ENCODE measurements around the gene FER1L5.
A peak's percentile ranks its signal among the peaks of the same experiment; 100 is the strongest.

FER1L5 gene

DNA sequence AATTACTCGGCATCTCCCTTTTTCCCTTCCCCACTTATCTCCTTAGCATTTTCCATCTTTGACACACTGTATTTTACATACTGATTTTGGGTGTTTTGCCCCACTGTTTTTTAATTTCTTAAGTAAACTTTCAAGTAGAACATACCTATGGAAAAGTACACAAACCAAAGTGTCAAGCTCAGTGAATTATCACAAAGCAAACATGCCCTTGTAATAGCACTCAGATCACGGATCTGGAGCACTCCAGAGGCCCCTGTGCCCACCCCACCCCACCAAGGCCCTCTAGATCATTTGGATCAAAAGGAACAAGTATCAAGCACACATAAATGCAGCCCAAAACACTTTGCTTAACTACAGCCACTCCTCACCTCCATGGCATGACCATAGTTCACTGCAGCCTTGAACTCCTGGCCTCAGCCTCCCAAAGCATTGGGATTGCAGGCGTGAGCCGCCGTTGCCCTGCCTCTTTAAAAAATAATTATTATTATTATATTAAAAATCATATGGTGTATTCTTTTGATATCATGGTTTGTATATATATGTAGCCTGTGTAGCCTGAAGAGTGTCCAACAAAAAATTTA is 38.1 kb downstream of the FER1L5 start:
- no peak for DNase-seq (ENCODE audit: low read depth)
- no peak overlapping the region for H3K4me3 ChIP-seq (ENCODE audit: low read depth, low read length)
- TF ChIP-seq, protein P1, sequence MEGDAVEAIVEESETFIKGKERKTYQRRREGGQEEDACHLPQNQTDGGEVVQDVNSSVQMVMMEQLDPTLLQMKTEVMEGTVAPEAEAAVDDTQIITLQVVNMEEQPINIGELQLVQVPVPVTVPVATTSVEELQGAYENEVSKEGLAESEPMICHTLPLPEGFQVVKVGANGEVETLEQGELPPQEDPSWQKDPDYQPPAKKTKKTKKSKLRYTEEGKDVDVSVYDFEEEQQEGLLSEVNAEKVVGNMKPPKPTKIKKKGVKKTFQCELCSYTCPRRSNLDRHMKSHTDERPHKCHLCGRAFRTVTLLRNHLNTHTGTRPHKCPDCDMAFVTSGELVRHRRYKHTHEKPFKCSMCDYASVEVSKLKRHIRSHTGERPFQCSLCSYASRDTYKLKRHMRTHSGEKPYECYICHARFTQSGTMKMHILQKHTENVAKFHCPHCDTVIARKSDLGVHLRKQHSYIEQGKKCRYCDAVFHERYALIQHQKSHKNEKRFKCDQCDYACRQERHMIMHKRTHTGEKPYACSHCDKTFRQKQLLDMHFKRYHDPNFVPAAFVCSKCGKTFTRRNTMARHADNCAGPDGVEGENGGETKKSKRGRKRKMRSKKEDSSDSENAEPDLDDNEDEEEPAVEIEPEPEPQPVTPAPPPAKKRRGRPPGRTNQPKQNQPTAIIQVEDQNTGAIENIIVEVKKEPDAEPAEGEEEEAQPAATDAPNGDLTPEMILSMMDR (conservative IDR thresholded peaks at IDR 0.05; ENCODE audit: low read depth, low read length), result no peak

DNA sequence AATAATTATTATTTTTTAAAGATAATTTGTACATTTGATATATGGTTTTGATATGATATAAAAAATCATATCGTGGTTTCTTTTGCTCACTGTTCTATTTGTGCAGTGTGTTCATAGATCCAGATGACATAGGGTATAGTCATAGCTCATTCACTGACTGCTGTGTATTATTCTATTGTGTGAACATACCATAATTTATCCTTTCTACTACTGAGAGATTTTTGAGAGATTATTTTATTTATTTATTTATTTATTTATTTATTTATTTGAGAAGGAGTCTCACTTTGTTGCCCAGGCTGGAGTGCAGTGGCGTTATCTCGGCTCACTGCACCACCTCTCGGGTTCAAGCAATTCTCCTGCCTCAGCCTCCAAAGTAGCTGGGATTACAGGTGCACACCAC is 39.0 kb downstream of the FER1L5 start:
- DNase-seq (ENCODE audit: low read depth), result no peak
- TF ChIP-seq, protein P1 (conservative IDR thresholded peaks at IDR 0.05; ENCODE audit: low read depth, low read length), result no peak
- H3K4me3 ChIP-seq (ENCODE audit: low read depth, low read length), result no peak overlapping the region

DNA sequence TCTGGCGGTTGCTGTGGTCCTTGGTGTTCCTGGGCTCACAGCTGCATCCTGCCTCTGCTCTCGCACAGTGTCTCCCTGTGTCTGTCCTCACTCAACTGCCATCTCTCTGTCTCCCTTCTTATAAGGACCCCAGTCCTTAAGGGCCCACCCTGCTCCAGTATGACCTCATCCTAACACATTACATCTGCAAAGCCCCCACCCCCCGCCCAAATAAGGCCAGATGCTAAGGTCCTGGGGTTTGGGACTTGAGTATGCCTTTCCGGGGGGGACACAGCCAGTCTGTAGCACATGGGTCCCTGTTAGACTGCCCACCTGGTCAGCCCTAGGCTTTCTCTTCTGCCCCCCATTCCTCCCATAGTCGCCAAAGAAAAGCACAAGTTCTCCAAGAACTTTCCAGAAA is 40.7 kb downstream of the FER1L5 start:
- TF ChIP-seq, protein P1 (conservative IDR thresholded peaks at IDR 0.05; ENCODE audit: low read depth, low read length), result no peak
- no peak overlapping the region for H3K4me3 ChIP-seq (ENCODE audit: low read depth, low read length)
- DNase-seq (ENCODE audit: low read depth), result no peak

DNA sequence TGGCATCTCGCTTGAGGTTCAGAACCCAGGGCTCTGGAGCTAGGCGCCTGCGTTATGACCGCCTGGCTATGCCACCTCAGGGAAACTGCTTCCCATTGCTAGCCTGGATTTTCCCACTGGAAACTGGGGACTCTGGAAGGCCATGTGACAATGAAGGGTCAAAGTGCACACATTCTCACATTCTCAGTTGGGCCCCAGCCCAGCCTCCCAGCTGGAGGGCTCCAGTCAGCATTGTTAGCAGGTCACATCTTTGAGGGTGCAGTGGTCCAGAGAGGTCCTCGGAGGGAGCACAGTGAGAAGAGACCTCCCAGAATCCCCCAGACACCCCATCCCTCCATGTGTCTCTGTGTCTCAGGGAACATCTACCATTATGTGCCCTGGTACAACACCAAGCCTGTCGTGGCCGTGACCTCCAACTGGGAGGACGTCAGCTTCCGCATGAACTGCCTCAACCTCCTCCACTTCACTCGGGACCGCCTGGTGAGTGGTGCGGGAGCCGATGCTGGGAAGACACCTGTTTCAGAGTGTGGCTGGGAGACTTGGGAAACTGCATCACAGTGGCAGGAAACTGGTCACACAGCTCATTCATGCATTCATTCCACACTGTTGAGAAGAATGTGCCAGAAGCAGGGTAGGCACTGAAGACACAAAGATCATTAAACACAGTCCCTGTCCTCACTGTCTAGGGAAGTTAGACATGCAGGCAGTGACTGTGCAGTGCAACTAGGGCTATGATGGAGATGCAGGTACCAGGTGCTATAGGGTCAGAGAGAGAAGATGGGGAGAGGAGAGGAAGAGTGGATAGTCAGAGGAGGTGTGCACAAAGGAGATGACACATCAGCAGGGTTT is 41.6 kb downstream of the FER1L5 start:
- no peak overlapping the region for H3K4me3 ChIP-seq (ENCODE audit: low read depth, low read length)
- peak; percentile 14 for DNase-seq (ENCODE audit: low read depth)
- TF ChIP-seq, protein P1 (conservative IDR thresholded peaks at IDR 0.05; ENCODE audit: low read depth, low read length), result no peak

DNA sequence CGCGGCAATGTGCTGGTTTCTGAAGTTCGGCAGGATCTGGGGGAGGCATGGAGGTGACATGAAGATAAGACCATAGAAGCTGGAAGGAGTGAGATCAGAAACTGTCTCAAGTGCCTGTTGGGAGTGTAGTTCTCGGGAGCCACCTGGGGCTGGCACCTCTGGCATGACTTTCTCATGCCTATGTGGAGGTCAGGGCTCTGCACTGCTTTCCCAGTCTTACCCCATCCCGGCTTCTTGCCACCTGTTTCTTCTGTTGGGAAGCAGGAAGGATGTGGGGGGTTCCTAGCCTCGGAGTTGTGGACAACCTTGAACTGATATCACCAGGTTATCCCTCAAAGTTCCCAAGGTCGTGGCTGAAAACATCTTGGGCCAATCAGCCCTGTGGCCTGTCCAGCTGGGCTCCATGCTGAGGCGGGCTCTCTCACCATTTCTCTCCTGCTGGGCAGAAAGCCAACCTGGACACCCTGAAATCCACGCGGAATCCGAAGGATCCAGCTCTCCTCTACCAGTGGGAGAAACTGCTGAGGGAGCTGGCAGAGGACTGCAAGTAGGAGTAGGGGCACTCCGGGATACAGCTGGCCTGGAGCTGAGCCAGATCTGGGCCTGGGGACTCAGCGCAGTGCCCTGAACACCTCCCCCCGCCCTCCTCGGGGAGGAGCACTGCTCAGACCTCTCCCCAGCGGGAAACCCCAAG is 42.5 kb downstream of the FER1L5 start:
- H3K4me3 ChIP-seq (ENCODE audit: low read depth, low read length), result no peak overlapping the region
- DNase-seq (ENCODE audit: low read depth), result no peak
- TF ChIP-seq, protein P1 (conservative IDR thresholded peaks at IDR 0.05; ENCODE audit: low read depth, low read length), result no peak

DNA sequence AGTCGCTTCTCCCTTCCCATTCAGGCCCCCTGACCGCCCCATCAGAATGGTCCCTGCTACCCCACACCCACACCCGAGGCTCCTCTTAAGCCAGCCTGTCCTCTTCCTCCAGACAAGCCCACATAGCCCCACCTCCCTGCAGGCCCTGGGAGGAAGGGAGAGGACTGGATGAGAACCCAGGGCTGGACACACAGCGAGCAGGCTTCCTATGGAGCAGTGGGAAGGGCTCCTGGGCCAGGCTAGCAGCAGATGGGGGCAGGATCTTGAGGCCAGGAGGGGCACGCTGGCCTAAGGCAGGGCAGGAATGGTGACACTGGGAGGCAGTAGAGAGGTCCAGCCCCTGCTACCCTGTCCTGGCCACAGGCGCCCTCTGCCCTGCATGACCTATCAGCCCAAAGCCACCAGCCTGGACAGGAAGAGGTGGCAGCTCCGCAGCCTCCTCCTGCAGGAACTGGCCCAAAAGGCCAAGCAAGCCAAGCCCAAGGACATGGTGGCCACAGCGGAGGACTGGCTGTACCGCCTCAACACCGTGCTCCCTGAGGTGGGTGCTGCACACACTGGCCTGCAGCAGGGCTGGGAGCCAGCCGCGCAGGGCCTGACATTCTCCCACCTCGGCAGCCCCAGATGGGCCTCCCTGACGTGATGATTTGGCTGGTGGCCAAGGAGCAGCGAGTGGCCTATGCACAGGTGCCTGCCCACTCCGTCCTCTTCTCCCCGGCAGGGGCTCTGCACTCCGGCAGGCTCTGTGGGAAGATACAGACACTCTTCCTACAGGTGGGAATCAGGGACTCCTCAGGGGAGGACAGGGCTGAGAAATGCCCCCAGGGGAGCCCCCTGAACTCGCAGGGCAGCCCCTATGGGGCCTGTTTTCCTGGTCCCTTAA is 43.3 kb downstream of the FER1L5 start:
- H3K4me3 ChIP-seq (ENCODE audit: low read depth, low read length), result no peak overlapping the region
- DNase-seq (ENCODE audit: low read depth), result peak; percentile 45
- TF ChIP-seq, protein P1 (conservative IDR thresholded peaks at IDR 0.05; ENCODE audit: low read depth, low read length), result peak; percentile 7
